ENCODE measurements around the gene KLHL7. TPM values are rescaled to one million over a fixed set of nuclear protein-coding genes. Genes with fewer than 3 reads are reported as not detected.
"Not testable (repeated sequence)": the region's sequence is repeated elsewhere in the genome, so short reads cannot be mapped to it uniquely, and the experiment has no call there.

KLHL7 gene
- total RNA-seq, 4 donors from 2014 or later = 20.4 to 36.2 (median 30.8) TPM

DNA sequence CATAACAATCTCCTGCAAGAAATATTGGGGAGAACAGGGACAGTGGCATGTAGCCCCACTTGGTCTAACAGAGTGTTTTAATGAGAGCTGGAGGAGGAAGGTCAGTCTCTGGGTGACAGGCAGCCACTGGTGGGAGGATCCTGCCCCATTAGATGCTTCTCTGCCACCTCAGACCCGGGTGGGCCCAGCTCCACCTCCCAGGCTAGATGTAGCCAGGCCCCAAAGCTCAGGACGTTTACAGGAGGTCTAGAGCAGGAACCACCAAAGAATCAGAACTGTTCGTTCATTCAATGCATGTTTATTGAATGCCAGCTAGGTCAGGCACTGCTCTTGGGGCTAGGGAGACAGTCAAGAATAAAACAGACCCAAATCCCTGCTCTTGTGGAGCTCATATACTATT, 112.6 kb downstream of the KLHL7 start:
- Histone ChIP-seq H3K27ac (replicated peaks in 1 of 4) (no peak overlapping the region), H3K36me3 (no peaks in the 10 kb centered on the region), H3K27me3 (no peaks in the 10 kb centered on the region), H3K4me3 (no peak overlapping the region), H3K9me3 (no peaks in the 10 kb centered on the region), H3K4me1 (no peaks in the 10 kb centered on the region)
- TF ChIP-seq, protein P1, sequence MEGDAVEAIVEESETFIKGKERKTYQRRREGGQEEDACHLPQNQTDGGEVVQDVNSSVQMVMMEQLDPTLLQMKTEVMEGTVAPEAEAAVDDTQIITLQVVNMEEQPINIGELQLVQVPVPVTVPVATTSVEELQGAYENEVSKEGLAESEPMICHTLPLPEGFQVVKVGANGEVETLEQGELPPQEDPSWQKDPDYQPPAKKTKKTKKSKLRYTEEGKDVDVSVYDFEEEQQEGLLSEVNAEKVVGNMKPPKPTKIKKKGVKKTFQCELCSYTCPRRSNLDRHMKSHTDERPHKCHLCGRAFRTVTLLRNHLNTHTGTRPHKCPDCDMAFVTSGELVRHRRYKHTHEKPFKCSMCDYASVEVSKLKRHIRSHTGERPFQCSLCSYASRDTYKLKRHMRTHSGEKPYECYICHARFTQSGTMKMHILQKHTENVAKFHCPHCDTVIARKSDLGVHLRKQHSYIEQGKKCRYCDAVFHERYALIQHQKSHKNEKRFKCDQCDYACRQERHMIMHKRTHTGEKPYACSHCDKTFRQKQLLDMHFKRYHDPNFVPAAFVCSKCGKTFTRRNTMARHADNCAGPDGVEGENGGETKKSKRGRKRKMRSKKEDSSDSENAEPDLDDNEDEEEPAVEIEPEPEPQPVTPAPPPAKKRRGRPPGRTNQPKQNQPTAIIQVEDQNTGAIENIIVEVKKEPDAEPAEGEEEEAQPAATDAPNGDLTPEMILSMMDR (IDR thresholded peaks at IDR 0.05) = no peak
- TF ChIP-seq POLR2AphosphoS5 (IDR thresholded peaks at IDR 0.05) (no peak), EP300 (IDR thresholded peaks at IDR 0.05) (no peak), POLR2A (IDR thresholded peaks at IDR 0.05; ENCODE audit: low read depth) (no peak)
- intact Hi-C loops (cut with DNase I) = no loop called here
- WGBS = 66% methylated on average over 3 of the region's 3 CpGs
- peak; percentile 74 for DNase-seq (ENCODE audit: extremely low spot score)

DNA sequence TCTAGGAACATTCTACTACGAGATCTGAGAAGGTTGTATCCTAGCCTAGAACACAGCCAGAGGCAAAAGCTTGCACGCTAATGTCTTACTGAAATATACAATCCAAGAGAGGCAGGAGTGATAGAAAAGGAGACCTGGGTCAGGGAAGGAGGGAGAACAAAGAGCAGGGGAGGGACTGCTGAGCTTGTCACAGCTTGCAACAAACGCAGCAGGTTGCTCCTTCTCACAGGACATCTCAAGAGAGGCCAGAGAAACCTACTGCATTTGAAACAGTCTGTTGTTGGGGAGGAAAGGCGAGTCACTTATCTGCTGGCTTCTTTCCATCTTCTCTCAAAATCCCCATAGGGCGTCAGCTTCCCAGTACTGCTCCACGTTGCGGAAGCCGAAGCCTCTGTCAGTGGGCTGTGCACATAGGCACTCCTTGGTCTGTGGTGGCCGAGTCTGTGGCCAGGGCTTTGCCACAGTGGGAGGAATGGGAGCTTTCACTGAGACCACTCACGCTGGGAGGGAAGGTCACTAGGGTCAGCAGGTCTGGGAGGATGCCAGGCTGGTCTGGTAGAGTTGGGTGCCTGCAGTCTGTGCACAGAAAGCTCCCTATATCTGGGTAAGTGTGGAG, 115.2 kb downstream of the KLHL7 start:
- Histone ChIP-seq H3K9me3 (no peaks in the 10 kb centered on the region), H3K27ac (replicated peaks in 1 of 4) (no peak overlapping the region), H3K4me3 (no peak overlapping the region), H3K36me3 (no peaks in the 10 kb centered on the region), H3K27me3 (no peaks in the 10 kb centered on the region), H3K4me1 (no peaks in the 10 kb centered on the region)
- DNase-seq (ENCODE audit: extremely low spot score) = peak; percentile 29
- 79% methylated on average over 4 of the region's 10 CpGs for WGBS
- intact Hi-C loops (cut with DNase I) = no loop called here
- TF ChIP-seq POLR2A (IDR thresholded peaks at IDR 0.05; ENCODE audit: low read depth) = no peak
- TF ChIP-seq, protein P1 (IDR thresholded peaks at IDR 0.05) = no peak
- TF ChIP-seq EP300 (IDR thresholded peaks at IDR 0.05) = no peak
- TF ChIP-seq POLR2AphosphoS5 (IDR thresholded peaks at IDR 0.05) = no peak

DNA sequence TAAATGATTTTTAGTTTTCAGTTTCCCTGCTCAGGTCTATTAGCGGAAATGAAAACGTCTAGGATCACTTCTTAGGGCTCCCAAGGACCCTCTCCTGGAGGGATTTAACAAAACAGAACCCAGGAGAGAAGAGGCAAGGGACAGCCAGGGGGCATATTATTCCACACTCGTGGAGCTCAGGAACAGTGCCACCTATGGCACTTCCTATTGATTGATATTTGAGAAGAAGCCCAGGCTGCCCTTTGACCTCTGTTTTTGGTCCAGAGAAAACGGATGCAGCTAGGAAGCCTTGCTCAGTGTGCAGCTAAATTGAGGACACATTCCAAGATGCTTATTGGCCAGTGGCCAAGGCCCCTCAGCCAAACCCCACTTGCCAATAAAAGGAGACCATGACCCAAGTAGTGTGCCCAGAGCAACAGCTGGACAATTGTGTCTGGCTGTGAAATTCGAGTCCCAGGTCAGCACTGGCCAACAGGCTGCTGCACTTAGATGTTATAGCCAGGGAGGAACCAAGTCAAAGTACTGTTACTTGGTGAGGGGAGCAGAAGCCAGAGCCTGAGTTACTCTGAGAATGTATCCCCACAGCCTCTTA, 117.0 kb downstream of the KLHL7 start:
- no peak for TF ChIP-seq POLR2A (IDR thresholded peaks at IDR 0.05; ENCODE audit: low read depth)
- TF ChIP-seq EP300 (IDR thresholded peaks at IDR 0.05) = no peak
- TF ChIP-seq, protein P1 (IDR thresholded peaks at IDR 0.05) = no peak
- no peak for TF ChIP-seq POLR2AphosphoS5 (IDR thresholded peaks at IDR 0.05)
- no peak for DNase-seq (ENCODE audit: extremely low spot score)
- intact Hi-C loops (cut with DNase I) = no loop called here
- Histone ChIP-seq H3K36me3 (no peaks in the 10 kb centered on the region), H3K9me3 (no peaks in the 10 kb centered on the region), H3K27ac (replicated peaks in 1 of 4) (no peak overlapping the region), H3K4me3 (no peak overlapping the region), H3K4me1 (no peaks in the 10 kb centered on the region), H3K27me3 (no peaks in the 10 kb centered on the region)
- WGBS = 49% methylated on average over 5 of the region's 5 CpGs

DNA sequence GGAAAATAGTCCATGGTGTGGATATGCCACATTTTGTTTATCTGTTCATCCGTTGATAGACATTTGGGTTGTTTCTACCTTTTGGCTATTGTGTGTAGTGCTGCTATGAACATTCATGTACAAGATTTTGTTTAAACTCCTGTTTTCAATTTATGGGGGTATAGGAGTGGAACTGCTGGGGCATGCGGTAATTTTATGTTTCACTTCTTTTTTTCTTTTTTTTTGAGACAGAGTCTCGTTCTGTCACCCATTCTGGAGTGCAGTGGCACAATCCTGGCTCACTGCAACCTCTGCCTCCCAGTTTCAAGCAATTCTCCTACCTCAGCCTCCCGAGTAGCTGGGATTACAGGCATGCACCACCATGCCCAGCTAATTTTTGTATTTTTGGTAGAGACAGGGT, 118.8 kb downstream of the KLHL7 start:
- H3K27ac ChIP-seq (replicated peaks in 1 of 4); H3K27me3 ChIP-seq; H3K9me3 ChIP-seq; DNase-seq (ENCODE audit: extremely low spot score); intact Hi-C loops (cut with DNase I); H3K4me3 ChIP-seq; H3K36me3 ChIP-seq; H3K4me1 ChIP-seq: not testable (repeated sequence)
- WGBS = 77% methylated on average over 4 of the region's 4 CpGs

DNA sequence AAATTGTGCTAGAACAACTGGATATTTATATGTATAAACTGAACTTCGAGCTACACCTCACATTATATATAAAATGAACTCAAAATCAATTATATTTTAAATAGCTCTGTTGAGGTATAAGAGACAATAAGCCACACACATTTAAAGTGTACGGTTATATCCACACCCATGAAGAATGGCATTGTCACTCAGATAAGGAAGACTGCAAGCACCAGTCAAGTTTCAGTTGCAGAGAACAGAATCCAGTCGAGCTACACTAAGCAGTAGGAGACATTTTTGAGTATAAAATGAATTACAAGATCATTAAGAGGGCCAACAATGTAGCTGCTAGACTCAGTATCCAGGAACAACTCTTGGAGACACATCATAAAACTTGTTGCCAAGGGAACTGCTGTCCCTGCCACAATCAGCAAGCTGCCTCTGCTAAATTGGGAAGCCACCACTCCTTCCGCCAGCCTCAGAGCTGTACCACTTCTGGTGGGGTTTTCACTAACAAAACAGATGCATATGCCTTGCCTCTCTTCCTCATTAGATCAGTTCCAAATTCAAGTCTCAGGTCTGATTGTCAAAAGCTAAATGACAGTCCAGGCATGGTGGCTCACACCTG, 121.4 kb downstream of the KLHL7 start:
- no peak overlapping the region for H3K4me3 ChIP-seq
- TF ChIP-seq, protein P1 (IDR thresholded peaks at IDR 0.05) = no peak
- TF ChIP-seq POLR2A (IDR thresholded peaks at IDR 0.05; ENCODE audit: low read depth) = no peak
- H3K4me1 ChIP-seq = no peaks in the 10 kb centered on the region
- 71% methylated on average over 4 of the region's 4 CpGs for WGBS
- H3K36me3 ChIP-seq = no peaks in the 10 kb centered on the region
- no peaks in the 10 kb centered on the region for H3K27me3 ChIP-seq
- no peak for DNase-seq (ENCODE audit: extremely low spot score)
- intact Hi-C loops (cut with DNase I) = no loop called here
- no peak overlapping the region for H3K27ac ChIP-seq (replicated peaks in 1 of 4)
- peaks cover 0 to 9% (median 0%) of the 10 kb centered on the region in 4 donors for H3K9me3 ChIP-seq

Other genes with a start within 250 kb of the KLHL7 start
- gene HYCC1, start 91.7 kb upstream of the KLHL7 start, total RNA-seq = 10 to 100 TPM; 39.2 to 62.6 (median 47.2) TPM
- 10 to 100 TPM; 16.6 to 31.6 (median 23.6) TPM for gene NUP42, start 76.3 kb downstream of the KLHL7 start, total RNA-seq
- 10 to 100 TPM; 46.1 to 94.9 (median 60.7) TPM for gene GPNMB, start 141.0 kb downstream of the KLHL7 start, total RNA-seq
- gene MALSU1, start 193.6 kb downstream of the KLHL7 start, total RNA-seq = 10 to 100 TPM; 39.0 to 74.2 (median 63.3) TPM